NCI-H1092 treated with DMSO at 0.1 percent for 48 hours (cell line): ENCODE results near the gene CALCOCO1.

Experiments
- DNase-seq: peaks from one replicate; lab custom pipeline; 2025; lab: John Stamatoyannopoulos, UW

The CALCOCO1 gene

GRCh38 chr12:53752192-53752601 is 24.9 kb upstream of the CALCOCO1 start:
- no peak for DNase-seq

GRCh38 chr12:53751336-53752191 is 24.3 kb upstream of the CALCOCO1 start, which contains the start of gene CISTR:
TSS of gene CISTR (minus strand) at chr12:53751979.
- peak; percentile 55 for DNase-seq

- DNase-seq = peak; percentile 55
These were observed 23.6 kb upstream of the CALCOCO1 start for GRCh38 chr12:53750812-53751335.

- DNase-seq = peak; percentile 24
These were observed 22.9 kb upstream of the CALCOCO1 start for GRCh38 chr12:53749986-53750811.

GRCh38 chr12:53748072-53748840 is 21.0 kb upstream of the CALCOCO1 start:
- DNase-seq = no peak

- DNase-seq = no peak
These were observed 19.8 kb upstream of the CALCOCO1 start for GRCh38 chr12:53747095-53747494.

GRCh38 chr12:53746592-53747092 is 19.4 kb upstream of the CALCOCO1 start:
- peak; percentile 77 for DNase-seq

- no peak for DNase-seq
These were observed 17.5 kb upstream of the CALCOCO1 start for GRCh38 chr12:53744751-53745150.

- DNase-seq = no peak
These were observed 16.8 kb upstream of the CALCOCO1 start for GRCh38 chr12:53744130-53744441.

GRCh38 chr12:53743266-53744129 is 16.2 kb upstream of the CALCOCO1 start:
- peak; percentile 43 for DNase-seq

- no peak for DNase-seq
These were observed 12.9 kb upstream of the CALCOCO1 start for GRCh38 chr12:53740130-53740491.

- DNase-seq = peak; percentile 47
These were observed 12.2 kb upstream of the CALCOCO1 start for GRCh38 chr12:53739214-53740129.

- DNase-seq = no peak
These were observed 11.4 kb upstream of the CALCOCO1 start for GRCh38 chr12:53738406-53739213.

- DNase-seq = no peak
These were observed 10.7 kb upstream of the CALCOCO1 start for GRCh38 chr12:53737951-53738405.

GRCh38 chr12:53737093-53737808 is 10.0 kb upstream of the CALCOCO1 start:
- DNase-seq = no peak

- no peak for DNase-seq
These were observed 9.3 kb upstream of the CALCOCO1 start for GRCh38 chr12:53736592-53736991.

- peak; percentile 36 for DNase-seq
These were observed 8.3 kb upstream of the CALCOCO1 start for GRCh38 chr12:53735556-53735955.

- no peak for DNase-seq
These were observed 7.2 kb upstream of the CALCOCO1 start for GRCh38 chr12:53734425-53734824.
